Duodenal mucosa (tissue), 2 donors: ENCODE data around the gene MCTP1.

ENCODE experiments used
- H3K27ac ChIP-seq: one replicate; pipeline ENCODE4 v1.7.0; 2013; ENCODE audit warnings: low read depth, low read length
- H3K27me3 ChIP-seq, 2 donors: one replicate each; pipeline ENCODE4 v1.7.0; 2013; ENCODE audit warnings: low read length in 2 of 2, control low read depth in 1 of 2; ENCODE audit not compliant: insufficient read depth in 2 of 2, control insufficient read depth in 1 of 2
- H3K36me3 ChIP-seq, 2 donors: one replicate each; pipeline ENCODE4 v1.7.0; 2013; ENCODE audit warnings: low read length in 2 of 2, control low read depth in 1 of 2; ENCODE audit not compliant: insufficient read depth in 2 of 2, control insufficient read depth in 1 of 2
- H3K4me1 ChIP-seq, 2 donors: one replicate each; pipeline ENCODE4 v1.7.0; 2013; ENCODE audit warnings: low read length in 2 of 2, control low read depth in 1 of 2; ENCODE audit not compliant: insufficient read depth in 2 of 2, control insufficient read depth in 1 of 2
- H3K4me3 ChIP-seq, 2 donors: one replicate each; pipeline ENCODE4 v1.7.0; 2013; ENCODE audit warnings: low read length in 2 of 2, low read depth in 1 of 2
- H3K9ac ChIP-seq, 2 donors: one replicate each; pipeline ENCODE4 v1.7.0; 2013; ENCODE audit warnings: low read length in 2 of 2, low read depth in 1 of 2
- H3K9me3 ChIP-seq, 2 donors: one replicate each; pipeline ENCODE4 v1.7.0; 2013; ENCODE audit warnings: low read length in 2 of 2, control low read depth in 1 of 2; ENCODE audit not compliant: control insufficient read depth in 1 of 2

Gene MCTP1

DNA sequence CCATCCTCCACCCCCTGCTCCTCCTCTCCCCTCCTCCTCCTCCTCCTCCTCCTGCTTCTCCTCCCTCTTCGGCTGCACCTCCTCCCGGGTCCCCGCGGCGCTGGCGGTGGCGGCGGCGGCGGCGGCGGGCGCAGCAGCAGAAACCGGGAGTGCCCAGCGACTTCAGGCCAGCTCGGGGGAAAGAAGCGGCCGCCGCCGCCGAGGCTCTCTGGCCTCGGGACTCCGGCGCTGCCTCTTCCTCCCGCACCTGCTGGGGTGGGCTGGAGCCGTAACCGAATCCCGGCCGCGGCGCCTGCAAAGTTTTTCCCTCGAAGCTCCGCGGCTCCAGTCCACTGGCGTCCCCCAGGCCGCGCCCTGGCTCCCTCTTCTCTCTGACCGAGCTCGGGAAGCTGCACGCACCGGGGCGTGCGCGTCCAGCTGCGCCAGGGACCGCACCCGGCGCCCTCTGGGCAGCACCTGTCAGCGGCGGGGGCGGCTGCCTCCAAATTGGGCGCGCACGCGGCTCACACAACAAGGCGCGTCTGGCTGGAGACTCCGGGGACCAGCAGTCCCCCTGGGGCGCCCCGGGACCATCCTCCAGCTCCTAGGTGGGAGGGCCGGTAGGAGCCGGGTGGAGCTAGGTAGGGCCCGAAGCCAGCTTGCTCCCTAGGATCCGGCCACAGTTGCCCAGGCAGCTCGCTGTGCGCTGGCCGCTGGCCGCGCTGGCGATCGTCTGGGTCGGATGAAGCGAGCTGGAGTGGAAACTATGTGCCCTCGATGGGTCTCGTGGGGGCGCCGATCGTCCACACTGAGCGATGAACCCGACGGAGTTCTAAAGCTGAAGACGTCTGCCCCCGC lies at the start of gene MCTP1:
MCTP1 (minus strand) TSS at position 523 of the 837 bp plus-strand sequence.
- Histone ChIP-seq H3K4me1 (no peaks in the 10 kb centered on the region), H3K36me3 (no peaks in the 10 kb centered on the region), H3K27ac (no peak within 1 kb of the TSS), H3K4me3 (peak within 1 kb of the TSS; percentile 56 to 58), H3K27me3 (peaks cover 40 to 49% of the 10 kb centered on the region in 2 donors), H3K9me3 (no peaks in the 10 kb centered on the region), H3K9ac (no peak within 1 kb of the TSS)

- H3K4me3 ChIP-seq: no peak overlapping the region
- H3K27ac ChIP-seq: no peak overlapping the region
- no peak overlapping the region for H3K9ac ChIP-seq
- H3K36me3 ChIP-seq: no peaks in the 10 kb centered on the region
- no peaks in the 10 kb centered on the region for H3K9me3 ChIP-seq
- no peaks in the 10 kb centered on the region for H3K4me1 ChIP-seq
- no peaks in the 10 kb centered on the region for H3K27me3 ChIP-seq
These were observed 47.3 kb upstream of the MCTP1 start for GRCh38 chr5:95332158-95332557.

GRCh38 chr5:95331358-95331757 lies 46.5 kb upstream of the MCTP1 start:
- no peaks in the 10 kb centered on the region for H3K4me1 ChIP-seq
- H3K4me3 ChIP-seq: no peak overlapping the region
- no peaks in the 10 kb centered on the region for H3K36me3 ChIP-seq
- H3K9ac ChIP-seq: no peak overlapping the region
- H3K27me3 ChIP-seq: no peaks in the 10 kb centered on the region
- H3K27ac ChIP-seq: no peak overlapping the region
- H3K9me3 ChIP-seq: no peaks in the 10 kb centered on the region

DNA sequence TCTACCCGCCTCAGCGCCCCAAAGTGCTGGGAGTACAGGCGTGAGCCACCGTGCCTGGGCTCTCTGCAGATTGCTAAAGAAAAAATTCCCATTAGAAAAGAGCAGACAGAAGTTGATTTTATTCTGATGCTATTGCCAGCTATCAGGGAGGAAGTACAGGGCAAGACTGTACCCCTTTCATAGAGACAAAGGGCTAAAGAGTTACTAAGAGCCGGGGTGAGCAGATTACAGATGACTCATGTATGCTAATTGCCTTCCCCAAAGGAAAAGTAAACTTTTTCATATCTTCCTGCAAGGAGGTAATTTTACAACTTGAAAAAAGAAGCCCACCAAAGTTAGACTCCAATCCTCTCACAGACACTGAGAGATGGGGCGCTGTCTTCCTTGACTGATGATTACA lies 42.3 kb upstream of the MCTP1 start:
- Histone ChIP-seq H3K4me3 (no peak overlapping the region), H3K36me3 (no peaks in the 10 kb centered on the region), H3K9ac (no peak overlapping the region), H3K27ac (no peak overlapping the region), H3K27me3 (no peaks in the 10 kb centered on the region), H3K4me1 (no peaks in the 10 kb centered on the region), H3K9me3 (no peaks in the 10 kb centered on the region)

DNA sequence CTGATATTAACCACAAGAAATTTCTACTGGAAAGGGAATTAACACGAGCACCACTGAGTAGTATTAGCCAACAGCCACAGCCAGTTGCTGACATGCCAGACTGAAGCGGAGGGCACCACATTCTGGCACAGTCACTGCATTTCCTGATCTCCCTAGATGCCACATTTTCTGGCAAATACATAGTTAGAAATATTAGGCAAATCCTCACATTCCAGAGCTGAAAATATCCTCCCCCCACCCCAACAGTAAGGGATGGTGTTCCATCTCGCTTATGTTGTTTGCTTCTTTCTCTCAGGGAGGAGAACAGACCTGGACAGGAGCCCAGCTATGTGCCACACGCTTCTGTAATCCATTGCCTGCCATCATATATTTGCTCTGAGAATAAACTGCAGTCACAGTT lies 32.8 kb upstream of the MCTP1 start:
- H3K4me3 ChIP-seq: no peak overlapping the region
- no peak overlapping the region for H3K9ac ChIP-seq
- no peak overlapping the region for H3K27ac ChIP-seq
- no peaks in the 10 kb centered on the region for H3K4me1 ChIP-seq
- H3K9me3 ChIP-seq: no peaks in the 10 kb centered on the region
- H3K36me3 ChIP-seq: no peaks in the 10 kb centered on the region
- H3K27me3 ChIP-seq: no peaks in the 10 kb centered on the region

DNA sequence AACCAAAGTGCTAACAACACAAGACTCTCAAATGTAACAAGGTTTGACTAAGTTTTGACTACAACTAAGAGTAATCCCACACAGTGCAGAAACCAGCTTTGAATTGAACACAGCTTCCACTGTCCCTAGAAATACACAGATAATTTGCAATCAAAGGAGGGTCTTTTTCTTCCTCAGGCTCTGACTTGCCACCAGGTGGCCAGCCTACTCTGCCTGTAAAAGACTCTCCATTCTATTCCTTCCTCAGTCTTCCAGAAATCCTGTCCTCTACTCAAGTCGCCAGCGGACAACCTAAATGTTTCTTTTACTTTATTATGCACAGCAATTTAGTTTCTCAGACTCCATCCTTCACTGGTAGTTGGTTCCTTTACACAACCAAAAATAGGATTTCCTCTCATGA lies 32.2 kb upstream of the MCTP1 start:
- Histone ChIP-seq H3K4me1 (no peaks in the 10 kb centered on the region), H3K4me3 (no peak overlapping the region), H3K9ac (no peak overlapping the region), H3K9me3 (no peaks in the 10 kb centered on the region), H3K27me3 (no peaks in the 10 kb centered on the region), H3K36me3 (no peaks in the 10 kb centered on the region), H3K27ac (no peak overlapping the region)

DNA sequence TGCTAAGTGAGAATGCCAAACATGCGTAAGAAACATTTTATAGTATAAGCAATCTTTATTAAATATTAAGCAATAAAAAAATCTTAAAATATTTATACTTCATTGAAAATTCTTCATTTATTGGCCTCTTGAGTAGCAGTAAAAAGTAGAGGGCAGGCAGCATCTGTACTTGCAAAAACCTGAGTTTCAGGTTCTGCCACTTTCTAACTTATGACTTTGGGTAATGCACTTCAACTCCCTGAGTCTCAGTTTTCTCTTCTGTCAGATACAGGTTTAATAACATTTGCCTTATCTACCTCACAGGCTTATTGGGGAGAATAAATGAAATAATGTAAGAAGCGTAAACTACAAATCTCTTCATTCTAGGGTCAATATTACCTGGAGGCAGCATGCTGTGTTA lies 19.8 kb upstream of the MCTP1 start:
- no peaks in the 10 kb centered on the region for H3K4me1 ChIP-seq
- no peaks in the 10 kb centered on the region for H3K36me3 ChIP-seq
- H3K9me3 ChIP-seq: no peaks in the 10 kb centered on the region
- no peak overlapping the region for H3K27ac ChIP-seq
- H3K4me3 ChIP-seq: no peak overlapping the region
- H3K9ac ChIP-seq: no peak overlapping the region
- no peaks in the 10 kb centered on the region for H3K27me3 ChIP-seq

DNA sequence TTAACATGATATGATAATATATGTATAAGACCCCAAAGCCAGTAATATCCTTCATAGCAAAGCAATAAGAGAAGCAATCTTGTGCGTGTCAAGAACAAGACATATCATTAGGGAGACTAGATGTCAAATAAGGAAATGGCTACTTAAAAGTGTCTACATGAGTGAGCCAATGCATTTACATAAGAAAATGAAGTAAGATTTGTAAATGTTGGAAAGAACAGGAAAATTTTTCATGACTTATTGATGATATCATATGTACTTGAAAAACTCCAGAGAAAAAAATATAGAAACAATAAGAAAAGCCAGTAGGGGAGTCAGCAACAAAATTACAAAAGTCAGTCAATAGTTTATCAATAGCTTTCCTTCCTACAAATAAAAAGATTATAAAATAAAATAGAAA lies 13.8 kb upstream of the MCTP1 start:
- H3K4me1 ChIP-seq: no peaks in the 10 kb centered on the region

DNA sequence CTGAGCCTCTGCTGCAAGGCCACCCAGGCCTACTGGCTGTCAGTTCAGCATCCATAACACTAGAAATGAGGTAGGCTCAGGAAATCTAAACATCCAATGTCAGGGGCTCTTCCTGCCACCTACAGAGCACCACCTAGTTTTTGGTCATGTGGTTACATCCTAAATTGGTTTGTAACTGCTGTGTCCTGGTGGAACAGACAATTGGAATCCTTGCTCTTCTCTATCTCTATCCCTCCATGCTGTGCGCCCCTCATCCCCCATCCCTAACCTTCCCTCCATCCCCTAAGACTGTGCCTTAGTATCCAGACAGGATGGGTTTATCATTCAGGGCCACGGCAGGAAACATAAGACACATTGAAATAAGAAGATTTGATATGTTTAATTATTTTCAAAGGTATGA lies 11.4 kb upstream of the MCTP1 start:
- Histone ChIP-seq H3K9ac (no peak overlapping the region), H3K4me3 (no peak overlapping the region), H3K4me1 (no peaks in the 10 kb centered on the region), H3K27ac (no peak overlapping the region), H3K9me3 (no peaks in the 10 kb centered on the region), H3K27me3 (no peaks in the 10 kb centered on the region), H3K36me3 (no peaks in the 10 kb centered on the region)

More for the DNA sequence above, 13.8 kb upstream of the MCTP1 start:
- H3K27me3 ChIP-seq: no peaks in the 10 kb centered on the region
- H3K9ac ChIP-seq: no peak overlapping the region
- no peak overlapping the region for H3K4me3 ChIP-seq
- no peaks in the 10 kb centered on the region for H3K9me3 ChIP-seq
- H3K27ac ChIP-seq: no peak overlapping the region
- H3K36me3 ChIP-seq: no peaks in the 10 kb centered on the region

- peak overlapping the region; percentile 40 to 50 for H3K4me3 ChIP-seq
- no peaks in the 10 kb centered on the region for H3K36me3 ChIP-seq
- H3K27me3 ChIP-seq: peaks cover 40 to 49% of the 10 kb centered on the region in 2 donors
- H3K27ac ChIP-seq: no peak overlapping the region
- no peak overlapping the region for H3K9ac ChIP-seq
- H3K9me3 ChIP-seq: no peaks in the 10 kb centered on the region
- no peaks in the 10 kb centered on the region for H3K4me1 ChIP-seq
These were observed 488 bp upstream of the MCTP1 start for GRCh38 chr5:95285409-95285755.
